NB4 (cell line): ENCODE data around the gene TMEM174.

Source experiments
- CTCF ChIP-seq: IDR thresholded peaks from one replicate; pipeline ENCODE4 v1.5.1; 2012; ENCODE audit warnings: low read depth, low read length
- MAX ChIP-seq: IDR thresholded peaks from 2 replicates; pipeline ENCODE4 v1.6.1; 2011; ENCODE audit warnings: low read depth, low read length
- POLR2A ChIP-seq: IDR thresholded peaks from 2 replicates; pipeline ENCODE4 v1.6.1; 2011; ENCODE audit warnings: mild to moderate bottlenecking; ENCODE audit not compliant: insufficient read length; ENCODE audit errors: extremely low read depth

GRCh38 chr5:73135429-73136054, 37.5 kb upstream of the TMEM174 start:
- TF ChIP-seq CTCF: peak; percentile 36
- TF ChIP-seq POLR2A: no peak
- TF ChIP-seq MAX: no peak
